K562 (cell line): ENCODE measurements around the gene USP38. TPM values are rescaled to one million over a fixed set of nuclear protein-coding genes. Genes with fewer than 3 reads are reported as not detected.

Experiments
- CEBPB ChIP-seq: fragments of 450-650 bp; IDR thresholded peaks from 2 replicates; pipeline ENCODE4 v1.6.1; 2016; ENCODE audit warnings: missing genetic modification characterization, missing compliant biosample characterization
- COPS2 ChIP-seq: fragments of 450-650 bp; conservative IDR thresholded peaks from 2 replicates; pipeline ENCODE4 v1.6.1; 2016; ENCODE audit warnings: mild to moderate bottlenecking, moderate library complexity
- FOXK2 ChIP-seq, 2 experiments: fragments of 450-650 bp; IDR thresholded peaks in 1 of 2; conservative IDR thresholded peaks in 1 of 2; 2 replicates each; pipeline ENCODE4 v1.6.1; 2016; ENCODE audit warnings: low read depth in 2 of 2, mild to moderate bottlenecking in 1 of 2
- HSF4 ChIP-seq: fragments of 250-450 bp; sonication (Bioruptor Pico); IDR thresholded peaks from 2 replicates; pipeline ENCODE4 v2.1.2; 2022; ENCODE audit warnings: mild to moderate bottlenecking, moderate library complexity, borderline replicate concordance
- KLF1 ChIP-seq: fragments of 450-650 bp; IDR thresholded peaks from 2 replicates; pipeline ENCODE4 v1.6.1; 2016; ENCODE audit warnings: missing genetic modification characterization, missing compliant biosample characterization
- KLF13 ChIP-seq: fragments of 450-650 bp; IDR thresholded peaks from 2 replicates; pipeline ENCODE4 v1.6.1; 2016; ENCODE audit warnings: missing genetic modification characterization, low read depth, mild to moderate bottlenecking, missing compliant biosample characterization, moderate library complexity, borderline replicate concordance
- PBX2 ChIP-seq, 2 experiments: IDR thresholded peaks in 1 of 2; conservative IDR thresholded peaks in 1 of 2; 2 replicates each; pipeline ENCODE4 v1.6.1; 2016; ENCODE audit warnings: low read depth in 2 of 2, mild to moderate bottlenecking in 1 of 2, missing compliant biosample characterization in 1 of 2, missing genetic modification characterization in 1 of 2, moderate library complexity in 1 of 2
- POLR3G ChIP-seq: IDR thresholded peaks from 2 replicates; pipeline ENCODE4 v1.6.1; 2011; ENCODE audit not compliant: insufficient read length, insufficient replicate concordance; ENCODE audit errors: extremely low read depth
- SIN3B ChIP-seq: fragments of 450-650 bp; IDR thresholded peaks from 2 replicates; pipeline ENCODE4 v1.6.1; 2017; ENCODE audit warnings: low read depth, mild to moderate bottlenecking, moderate library complexity
- THRAP3 ChIP-seq: fragments of 450-650 bp; IDR thresholded peaks from 2 replicates; pipeline ENCODE4 v1.6.1; 2016; ENCODE audit warnings: mild to moderate bottlenecking, inconsistent platforms, borderline replicate concordance
- USF1 ChIP-seq: sonication (generic); formaldehyde crosslinking; IDR thresholded peaks from 2 replicates; pipeline ENCODE4 v1.9.0; 2022; ENCODE audit warnings: mild to moderate bottlenecking, missing genetic modification reagents
- ZBTB7A ChIP-seq: IDR thresholded peaks from 2 replicates; pipeline ENCODE4 v1.6.1; 2011; ENCODE audit warnings: low read depth, mild to moderate bottlenecking, low read length, moderate library complexity, borderline replicate concordance; ENCODE audit not compliant: control insufficient read depth
- ZNF12 ChIP-seq: sonication (generic); formaldehyde crosslinking; IDR thresholded peaks from 2 replicates; pipeline ENCODE4 v1.4.0; 2020; ENCODE audit warnings: mild to moderate bottlenecking, missing genetic modification reagents
- ZNF217 ChIP-seq: sonication (generic); formaldehyde crosslinking; IDR thresholded peaks from 2 replicates; pipeline ENCODE4 v1.8.0; 2022; ENCODE audit warnings: mild to moderate bottlenecking, missing genetic modification reagents
- ZNF3 ChIP-seq: fragments of 250-450 bp; sonication (Bioruptor Pico); IDR thresholded peaks from 2 replicates; pipeline ENCODE4 v1.5.0; 2021; ENCODE audit warnings: mild to moderate bottlenecking, moderate library complexity
- ZNF311 ChIP-seq: fragments of 250-450 bp; sonication (Bioruptor Pico); IDR thresholded peaks from 2 replicates; pipeline ENCODE4 v1.4.0; 2020; ENCODE audit warnings: mild to moderate bottlenecking, moderate library complexity
- polyA plus RNA-seq, 8 experiments: library from polyadenylated mRNA; depleted of rRNA in 4 of 8; stranded (reverse) in 5 of 8; unstranded in 3 of 8; fragments of >200 nt; fragmentation: Nextera tagmentation in 2 of 8; fragmentation: Illumina TruSeq in 1 of 8; extraction: Ambion mirVana in 2 of 8; extraction: Trizol in 1 of 8; gene quantifications; 2 replicates each; pipeline versions ENCODE4 v1.2.1 to v1.2.3, GENCODE V29; 2011 to 2014; ENCODE audit warnings: inconsistent platforms in 1 of 8, missing spikeins in 1 of 8
- total RNA-seq, 7 experiments: library from RNA; depleted of rRNA in 6 of 7; stranded (reverse); fragments of >200 nt in 6 of 7; fragmentation: Illumina TruSeq in 2 of 7; extraction: Trizol in 2 of 7; gene quantifications; 2 replicates each; pipeline versions ENCODE4 v1.2.1 to v1.2.3, GENCODE V29; 2011 to 2021; ENCODE audit warnings: low replicate concordance in 1 of 7
- TF ChIP-seq, protein P1 (sequence below): fragments of 200-800 bp; sonication (Bioruptor generic); IDR thresholded peaks from 2 replicates; pipeline ENCODE4 v1.6.1; 2016; ENCODE audit warnings: missing genetic modification characterization, missing compliant biosample characterization

USP38 gene
- total and polyA plus RNA-seq, 9 of the 15 experiments (the other 6 are each of a cell fraction or from before 2014, with no cell fraction given) = 4.2 to 20.6 (median 11.2) TPM

GRCh38 chr4:143183513-143184216 is 1.1 kb upstream of the USP38 start (continued):
- TF ChIP-seq KLF1 (no peak), ZBTB7A (no peak), KLF13 (tag) (no peak), ZNF12 (CRISPR knock-in tag) (no peak), USF1 (no peak), FOXK2 (conservative IDR thresholded peaks at IDR 0.05 in 1 of 2, IDR thresholded peaks at IDR 0.05 in 1 of 2; ENCODE audit: low read depth in 2 of 2) (no peak), ZNF217 (CRISPR knock-in tag) (no peak), HSF4 (CRISPR knock-in tag) (no peak), COPS2 (no peak), PBX2 (CRISPR knock-in tag; IDR thresholded peaks at IDR 0.05; ENCODE audit: low read depth) (no peak), PBX2 (tag; conservative IDR thresholded peaks at IDR 0.05; ENCODE audit: low read depth) (peak; percentile 69), SIN3B (no peak), ZNF3 (CRISPR knock-in tag) (no peak), ZNF311 (CRISPR knock-in tag) (no peak), CEBPB (tag) (peak; percentile 68), POLR3G (no peak), THRAP3 (no peak)
- TF ChIP-seq, protein P1, sequence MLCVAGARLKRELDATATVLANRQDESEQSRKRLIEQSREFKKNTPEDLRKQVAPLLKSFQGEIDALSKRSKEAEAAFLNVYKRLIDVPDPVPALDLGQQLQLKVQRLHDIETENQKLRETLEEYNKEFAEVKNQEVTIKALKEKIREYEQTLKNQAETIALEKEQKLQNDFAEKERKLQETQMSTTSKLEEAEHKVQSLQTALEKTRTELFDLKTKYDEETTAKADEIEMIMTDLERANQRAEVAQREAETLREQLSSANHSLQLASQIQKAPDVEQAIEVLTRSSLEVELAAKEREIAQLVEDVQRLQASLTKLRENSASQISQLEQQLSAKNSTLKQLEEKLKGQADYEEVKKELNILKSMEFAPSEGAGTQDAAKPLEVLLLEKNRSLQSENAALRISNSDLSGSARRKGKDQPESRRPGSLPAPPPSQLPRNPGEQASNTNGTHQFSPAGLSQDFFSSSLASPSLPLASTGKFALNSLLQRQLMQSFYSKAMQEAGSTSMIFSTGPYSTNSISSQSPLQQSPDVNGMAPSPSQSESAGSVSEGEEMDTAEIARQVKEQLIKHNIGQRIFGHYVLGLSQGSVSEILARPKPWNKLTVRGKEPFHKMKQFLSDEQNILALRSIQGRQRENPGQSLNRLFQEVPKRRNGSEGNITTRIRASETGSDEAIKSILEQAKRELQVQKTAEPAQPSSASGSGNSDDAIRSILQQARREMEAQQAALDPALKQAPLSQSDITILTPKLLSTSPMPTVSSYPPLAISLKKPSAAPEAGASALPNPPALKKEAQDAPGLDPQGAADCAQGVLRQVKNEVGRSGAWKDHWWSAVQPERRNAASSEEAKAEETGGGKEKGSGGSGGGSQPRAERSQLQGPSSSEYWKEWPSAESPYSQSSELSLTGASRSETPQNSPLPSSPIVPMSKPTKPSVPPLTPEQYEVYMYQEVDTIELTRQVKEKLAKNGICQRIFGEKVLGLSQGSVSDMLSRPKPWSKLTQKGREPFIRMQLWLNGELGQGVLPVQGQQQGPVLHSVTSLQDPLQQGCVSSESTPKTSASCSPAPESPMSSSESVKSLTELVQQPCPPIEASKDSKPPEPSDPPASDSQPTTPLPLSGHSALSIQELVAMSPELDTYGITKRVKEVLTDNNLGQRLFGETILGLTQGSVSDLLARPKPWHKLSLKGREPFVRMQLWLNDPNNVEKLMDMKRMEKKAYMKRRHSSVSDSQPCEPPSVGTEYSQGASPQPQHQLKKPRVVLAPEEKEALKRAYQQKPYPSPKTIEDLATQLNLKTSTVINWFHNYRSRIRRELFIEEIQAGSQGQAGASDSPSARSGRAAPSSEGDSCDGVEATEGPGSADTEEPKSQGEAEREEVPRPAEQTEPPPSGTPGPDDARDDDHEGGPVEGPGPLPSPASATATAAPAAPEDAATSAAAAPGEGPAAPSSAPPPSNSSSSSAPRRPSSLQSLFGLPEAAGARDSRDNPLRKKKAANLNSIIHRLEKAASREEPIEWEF (CRISPR knock-in tag) = no peak
